CD14-positive monocyte (primary cell): ENCODE results near the gene EPN3. TPM values are rescaled to one million over a fixed set of nuclear protein-coding genes. Genes with fewer than 3 reads are reported as not detected.

Experiments used
- DNase-seq, 3 donors: peaks; one replicate each; pipeline ENCODE4 v3.0.0-alpha.2; 2011 to 2022
- H2AFZ ChIP-seq: 2 replicates; pipeline ENCODE4 v1.6.0; 2012; ENCODE audit warnings: mild to moderate bottlenecking, low read depth, low read length, inconsistent platforms; ENCODE audit not compliant: insufficient read depth, poor library complexity, severe bottlenecking
- H3K27ac ChIP-seq, 2 donors: 1 replicate in 1 of 2; 2 replicates in 1 of 2; pipeline ENCODE4 v1.5.1; 2012 to 2013; ENCODE audit warnings: low read length in 2 of 2, control low read depth in 1 of 2, inconsistent platforms in 1 of 2, low read depth in 1 of 2, mild to moderate bottlenecking in 1 of 2
- H3K27me3 ChIP-seq, 2 donors: one replicate each; pipeline versions ENCODE4 v1.6.0 to v1.6.1; 2011 to 2013; ENCODE audit warnings: low read length in 2 of 2; ENCODE audit not compliant: control insufficient read depth in 2 of 2, insufficient read depth in 2 of 2
- H3K36me3 ChIP-seq, 2 donors: replicated peaks in 1 of 2; 1 replicate in 1 of 2; 2 replicates in 1 of 2; pipeline versions ENCODE4 v1.5.1 to v1.6.1; 2012 to 2013; ENCODE audit warnings: low read length in 2 of 2, control low read depth in 1 of 2, inconsistent platforms in 1 of 2, mild to moderate bottlenecking in 1 of 2; ENCODE audit not compliant: insufficient read depth in 2 of 2, control insufficient read depth in 1 of 2
- H3K4me1 ChIP-seq, 2 donors: 1 replicate in 1 of 2; 2 replicates in 1 of 2; pipeline versions ENCODE4 v1.5.1 to v1.6.1; 2012 to 2013; ENCODE audit warnings: low read length in 2 of 2, control low read depth in 1 of 2, inconsistent platforms in 1 of 2, mild to moderate bottlenecking in 1 of 2, moderate library complexity in 1 of 2; ENCODE audit not compliant: insufficient read depth in 2 of 2, control insufficient read depth in 1 of 2
- H3K4me2 ChIP-seq: replicated peaks from 2 replicates; pipeline ENCODE3; 2012; ENCODE audit warnings: low read length, moderate library complexity, mild to moderate bottlenecking; ENCODE audit not compliant: poor library complexity, severe bottlenecking; ENCODE audit errors: extremely low read depth
- H3K4me3 ChIP-seq, 3 experiments: fragments of 200-600 bp in 1 of 3; sonication (generic) in 1 of 3; replicated peaks in 1 of 3; 1 replicate in 2 of 3; 2 replicates in 1 of 3; pipeline ENCODE4 v1.5.1; 2011 to 2013; ENCODE audit warnings: low read length in 3 of 3, mild to moderate bottlenecking in 3 of 3, control low read depth in 2 of 3, low read depth in 2 of 3, inconsistent platforms in 1 of 3, moderate library complexity in 1 of 3
- H3K79me2 ChIP-seq: 2 replicates; pipeline ENCODE4 v1.6.0; 2012; ENCODE audit warnings: mild to moderate bottlenecking, control low read depth, inconsistent platforms, low read length, moderate library complexity; ENCODE audit not compliant: insufficient read depth
- H3K9ac ChIP-seq: 2 replicates; pipeline ENCODE4 v1.6.0; 2017; ENCODE audit warnings: low read length, mild to moderate bottlenecking; ENCODE audit not compliant: insufficient read depth, poor library complexity, severe bottlenecking
- H3K9me3 ChIP-seq, 2 donors: replicated peaks in 1 of 2; 1 replicate in 1 of 2; 2 replicates in 1 of 2; pipeline versions ENCODE4 v1.5.1 to v1.6.1; 2012 to 2013; ENCODE audit warnings: low read length in 2 of 2, control low read depth in 1 of 2; ENCODE audit not compliant: control insufficient read depth in 1 of 2, insufficient read depth in 1 of 2
- H4K20me1 ChIP-seq: 2 replicates; pipeline ENCODE4 v1.6.0; 2012; ENCODE audit warnings: mild to moderate bottlenecking, low read length, control low read depth, moderate library complexity; ENCODE audit not compliant: insufficient read depth
- H3K27ac Mint-ChIP-seq, 7 donors: one replicate each; pipeline ENCODE4 v1.8.0; 2020; ENCODE audit warnings: mild to moderate bottlenecking in 7 of 7, mixed read lengths in 7 of 7, moderate library complexity in 6 of 7, inconsistent platforms in 2 of 7
- H3K27me3 Mint-ChIP-seq, 3 donors: one replicate each; pipeline ENCODE4 v1.8.0; 2021 to 2022; ENCODE audit warnings: low read depth in 3 of 3, mild to moderate bottlenecking in 3 of 3, mixed read lengths in 3 of 3, moderate library complexity in 3 of 3, inconsistent platforms in 1 of 3
- H3K36me3 Mint-ChIP-seq, 2 donors: one replicate each; pipeline ENCODE4 v1.8.0; 2020; ENCODE audit warnings: mixed read lengths in 2 of 2, inconsistent platforms in 1 of 2, mild to moderate bottlenecking in 1 of 2
- H3K4me1 Mint-ChIP-seq: one replicate; pipeline ENCODE4 v1.8.0; 2020; ENCODE audit warnings: mild to moderate bottlenecking, mixed read lengths
- H3K4me3 Mint-ChIP-seq, 2 donors: one replicate each; pipeline ENCODE4 v1.8.0; 2020; ENCODE audit warnings: mild to moderate bottlenecking in 2 of 2, mixed read lengths in 2 of 2, moderate library complexity in 1 of 2
- H3K9me3 Mint-ChIP-seq, 7 donors: one replicate each; pipeline ENCODE4 v1.8.0; 2020 to 2022; ENCODE audit warnings: mixed read lengths in 7 of 7, mild to moderate bottlenecking in 6 of 7, moderate library complexity in 6 of 7, inconsistent platforms in 2 of 7
- CTCF ChIP-seq: fragments of 200-600 bp; IDR thresholded peaks from one replicate; pipeline ENCODE4 v1.8.0; 2022; ENCODE audit warnings: antibody characterized with exemption, mild to moderate bottlenecking
- WGBS: methylation state at CpG from one replicate; pipeline ENCODE4 v1.1.5; 2013; ENCODE audit warnings: missing lambda C conversion rate; ENCODE audit not compliant: insufficient coverage; 5-methylcytosine and 5-hydroxymethylcytosine counted together
- intact Hi-C, 2 donors: fragments of 100-400 bp; cut with micrococcal nuclease; formaldehyde crosslinking; loops; one replicate each; pipeline versions ENCODE4 v1.15.0 to v1.15.1; 2023
- polyA plus RNA-seq, 3 donors: library from polyadenylated mRNA; depleted of rRNA in 1 of 3; unstranded in 2 of 3; stranded (reverse) in 1 of 3; fragments of 300-500 nt in 2 of 3; fragments of >200 nt in 1 of 3; fragmentation: Illumina TruSeq in 2 of 3; gene quantifications; 1 replicate in 2 of 3; 2 replicates in 1 of 3; pipeline ENCODE4 v1.2.3, GENCODE V29; 2012 to 2021

Gene EPN3
- polyA plus RNA-seq, 3 donors, result not detected

GRCh38 chr17:50551884-50552283, 19.3 kb downstream of the EPN3 start:
- no peak for DNase-seq
- Histone ChIP-seq H3K4me2 (no peak overlapping the region), H3K4me1 (peaks cover 8 to 13% of the 10 kb centered on the region in 2 donors), H3K9ac (no peak overlapping the region), H3K36me3 (peaks cover 7 to 20% of the 10 kb centered on the region in 2 donors), H3K4me3 (no peak overlapping the region), H3K27me3 (peaks cover 0 to 3% of the 10 kb centered on the region in 2 donors), H3K79me2 (no peaks in the 10 kb centered on the region), H2AFZ (no peak overlapping the region), H3K27ac (no peak overlapping the region), H4K20me1 (no peaks in the 10 kb centered on the region), H3K9me3 (no peaks in the 10 kb centered on the region)
- Mint-ChIP-seq H3K36me3 (peaks cover 11 to 13% of the 10 kb centered on the region in 2 donors), H3K4me3 (no peak overlapping the region), H3K27ac (no peak overlapping the region), H3K4me1 (peaks cover 9% of the 10 kb centered on the region), H3K9me3 (no peaks in the 10 kb centered on the region), H3K27me3 (peaks cover 0 to 5% (median under 1%) of the 10 kb centered on the region in 3 donors)
- TF ChIP-seq CTCF, result no peak
- WGBS, result 95% methylated on average over 10 of the region's 12 CpGs
- intact Hi-C loops, result loop anchor here in 1 of 2 donors (5.0 kb wide), 1 partner anchor 130 kb away; no protein-coding TSS in a partner anchor

GRCh38 chr17:50554201-50554600, 21.7 kb downstream of the EPN3 start:
- H3K9me3 Mint-ChIP-seq, result peaks cover 0 to 9% (median 0%) of the 10 kb centered on the region in 7 donors
- no peak overlapping the region for H3K27ac Mint-ChIP-seq
- intact Hi-C loops, result loop anchor here in 1 of 2 donors (5.0 kb wide), 1 partner anchor 128 kb away; no protein-coding TSS in a partner anchor

More at GRCh38 chr17:50554201-50554600, 21.7 kb downstream of the EPN3 start:
- H3K27ac ChIP-seq, result no peak overlapping the region
- peaks cover 0 to 4% of the 10 kb centered on the region in 2 donors for H3K9me3 ChIP-seq
- Mint-ChIP-seq H3K27me3 (peaks cover 14 to 27% (median 23%) of the 10 kb centered on the region in 3 donors), H3K36me3 (peaks cover 10 to 11% of the 10 kb centered on the region in 2 donors), H3K4me1 (peaks cover 8% of the 10 kb centered on the region), H3K4me3 (no peak overlapping the region)
- TF ChIP-seq CTCF, result no peak
- no peaks in the 10 kb centered on the region for H3K79me2 ChIP-seq
- no peak overlapping the region for H3K4me3 ChIP-seq
- peaks cover 7 to 20% of the 10 kb centered on the region in 2 donors for H3K36me3 ChIP-seq
- H3K9ac ChIP-seq, result no peak overlapping the region
- WGBS, result 95% methylated on average over 13 of the region's 17 CpGs
- H3K4me1 ChIP-seq, result peaks cover 8 to 9% of the 10 kb centered on the region in 2 donors
- peaks cover 12 to 26% of the 10 kb centered on the region in 2 donors for H3K27me3 ChIP-seq
- H2AFZ ChIP-seq, result no peak overlapping the region
- no peak overlapping the region for H3K4me2 ChIP-seq
- no peak for DNase-seq
- no peaks in the 10 kb centered on the region for H4K20me1 ChIP-seq
